BLaER1 treated with 17β-estradiol and CSF1 and Interleukin-3, amounts not matched to agents 10 nM and 100 nM (cell line): ENCODE measurements around the gene COX8C.
A peak's percentile ranks its signal among the peaks of the same experiment; 100 is the strongest.

ENCODE experiments used
- H3K27ac ChIP-seq, 11 experiments: shearing (Covaris generic); formaldehyde crosslinking; 2 replicates each; pipeline ENCODE4 v1.8.1; 2022
- H3K27me3 ChIP-seq, 11 experiments: shearing (Covaris generic); formaldehyde crosslinking; 2 replicates each; pipeline ENCODE4 v1.8.1; 2022
- H3K36me3 ChIP-seq, 11 experiments: shearing (Covaris generic); formaldehyde crosslinking; 2 replicates each; pipeline ENCODE4 v1.8.1; 2022
- H3K4me1 ChIP-seq, 10 experiments: shearing (Covaris generic); formaldehyde crosslinking; 2 replicates each; pipeline ENCODE4 v1.8.1; 2022
- H3K4me2 ChIP-seq, 11 experiments: shearing (Covaris generic); formaldehyde crosslinking; 2 replicates each; pipeline ENCODE4 v1.8.1; 2022
- H3K4me3 ChIP-seq, 10 experiments: shearing (Covaris generic); formaldehyde crosslinking; 2 replicates each; pipeline ENCODE4 v1.8.1; 2022
- H3K9ac ChIP-seq, 11 experiments: shearing (Covaris generic); formaldehyde crosslinking; 2 replicates each; pipeline ENCODE4 v1.8.1; 2022
- H3K9me3 ChIP-seq, 11 experiments: shearing (Covaris generic); formaldehyde crosslinking; replicated peaks in 1 of 11; 2 replicates each; pipeline ENCODE4 v1.8.1; 2022
- H4K20me1 ChIP-seq, 11 experiments: shearing (Covaris generic); formaldehyde crosslinking; 2 replicates each; pipeline ENCODE4 v1.8.1; 2022
- Cebpa-rat ChIP-seq, 11 experiments: shearing (Covaris generic); IDR thresholded peaks; 2 replicates each; pipeline ENCODE4 v1.8.1; 2022

Gene COX8C

DNA sequence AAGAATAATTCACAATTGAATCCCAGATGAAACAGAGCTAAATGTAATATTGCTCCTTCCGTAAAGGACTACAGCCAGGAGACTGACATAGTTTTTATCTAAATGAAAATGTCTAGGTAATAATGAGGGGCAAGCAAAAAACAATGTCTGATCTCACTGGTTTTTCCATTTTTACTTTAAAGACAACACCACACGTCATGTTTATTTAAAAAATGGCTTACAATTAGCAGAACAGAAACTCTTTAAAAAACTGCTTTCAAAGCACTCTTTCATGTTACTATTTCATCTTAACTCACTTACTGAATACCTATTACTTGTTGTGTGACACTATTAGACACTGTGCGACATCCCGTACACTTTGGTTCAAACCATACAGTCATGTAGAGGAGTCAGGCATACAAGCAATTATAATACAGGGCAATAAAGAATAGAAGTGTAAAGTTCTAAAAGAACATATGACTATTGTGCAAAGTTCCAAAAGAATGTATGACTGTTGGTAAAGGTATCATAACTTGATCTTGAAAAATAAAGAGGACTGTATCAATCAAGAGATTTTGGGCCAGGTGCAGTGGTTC lies 23.3 kb upstream of the COX8C start:
- TF ChIP-seq Cebpa-rat (IDR thresholded peaks at IDR 0.05): no peak
- Histone ChIP-seq H3K4me1 (peaks cover 21 to 85% (median 28%) of the 10 kb centered on the region in 10 experiments), H3K9ac (peak overlapping the region in 3 of 11 experiments; percentile 2 to 20 (median 12); a peak in 2 of 22 replicates), H3K27me3 (no peaks in the 10 kb centered on the region), H4K20me1 (peaks cover 68 to 100% (median 93%) of the 10 kb centered on the region in 11 experiments; a peak in 21 of 22 replicates), H3K36me3 (peaks cover 21 to 49% (median 34%) of the 10 kb centered on the region in 11 experiments; a peak in 20 of 22 replicates), H3K27ac (peak overlapping the region in 5 of 11 experiments; percentile 14 to 75 (median 66); a peak in 8 of 22 replicates), H3K4me3 (no peak overlapping the region), H3K4me2 (peak overlapping the region in 3 of 11 experiments; percentile 38 to 63 (median 61); a peak in 6 of 22 replicates), H3K9me3 (0 out of 22 replicates have a peak, but pooled peaks cover 0 to 2% (median 0%) of the 10 kb centered on the region in 11 experiments)

DNA sequence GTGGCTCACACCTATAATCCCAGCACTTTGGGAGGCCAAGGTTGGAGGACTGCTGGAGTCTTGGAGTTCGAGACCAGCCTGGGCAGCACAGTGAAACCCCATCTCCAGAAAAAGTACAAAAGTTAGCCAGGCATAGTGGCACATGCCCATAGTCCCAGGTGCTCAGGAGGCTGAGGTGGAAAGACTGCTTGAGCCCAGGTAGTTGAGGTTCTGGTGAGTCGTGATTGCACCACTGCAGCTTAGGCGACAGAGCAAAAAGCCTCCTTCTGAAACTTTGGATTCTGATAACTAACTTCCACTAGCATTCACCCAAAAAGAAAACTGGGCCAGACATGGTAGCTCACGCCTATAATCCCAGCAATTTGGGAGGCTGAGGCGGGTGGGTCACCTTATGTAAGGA lies 20.8 kb upstream of the COX8C start:
- Histone ChIP-seq H3K9ac (no peak overlapping the region), H3K9me3 (0 out of 22 replicates have a peak, but pooled peaks cover 0 to 5% (median 0%) of the 10 kb centered on the region in 11 experiments), H3K27ac (no peak overlapping the region), H3K4me3 (no peak overlapping the region), H3K36me3 (peaks cover 22 to 58% (median 34%) of the 10 kb centered on the region in 11 experiments; a peak in 20 of 22 replicates), H3K27me3 (no peaks in the 10 kb centered on the region), H3K4me2 (peak overlapping the region in 2 of 11 experiments; percentile 16 to 54; a peak in 3 of 22 replicates), H4K20me1 (peaks cover 68 to 100% (median 94%) of the 10 kb centered on the region in 11 experiments; a peak in 20 of 22 replicates), H3K4me1 (peaks cover 14 to 82% (median 19%) of the 10 kb centered on the region in 10 experiments)
- TF ChIP-seq Cebpa-rat (IDR thresholded peaks at IDR 0.05): no peak

DNA sequence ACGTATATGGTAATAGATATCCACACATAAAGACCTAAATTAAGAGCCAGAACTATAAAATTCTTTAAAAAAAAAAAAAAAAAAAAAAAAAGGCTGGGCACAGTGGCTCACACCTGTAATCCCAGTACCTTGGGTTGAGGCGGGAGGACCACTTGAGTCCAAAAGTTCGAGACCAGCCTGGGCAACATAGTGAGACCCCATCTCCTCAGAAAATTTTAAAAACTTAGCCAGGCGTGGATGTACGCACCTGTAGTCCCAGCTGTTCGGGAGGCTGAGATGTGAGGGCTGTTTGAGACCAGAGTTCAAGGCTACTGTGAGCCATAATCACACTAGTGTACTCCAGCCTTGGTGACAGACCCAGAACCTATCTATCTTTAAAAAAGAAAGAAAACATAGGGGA lies 18.4 kb upstream of the COX8C start:
- Histone ChIP-seq H3K27me3 (no peaks in the 10 kb centered on the region), H3K27ac (no peak overlapping the region), H3K36me3 (peaks cover 13 to 35% (median 22%) of the 10 kb centered on the region in 11 experiments; a peak in 18 of 22 replicates), H4K20me1 (peaks cover 66 to 90% (median 82%) of the 10 kb centered on the region in 11 experiments; a peak in 20 of 22 replicates), H3K4me2 (no peak overlapping the region), H3K4me1 (peaks cover 20 to 69% (median 26%) of the 10 kb centered on the region in 10 experiments), H3K9ac (no peak overlapping the region), H3K9me3 (0 out of 22 replicates have a peak, but pooled peaks cover 0 to 5% (median 0%) of the 10 kb centered on the region in 11 experiments), H3K4me3 (no peak overlapping the region)
- TF ChIP-seq Cebpa-rat (IDR thresholded peaks at IDR 0.05): no peak

DNA sequence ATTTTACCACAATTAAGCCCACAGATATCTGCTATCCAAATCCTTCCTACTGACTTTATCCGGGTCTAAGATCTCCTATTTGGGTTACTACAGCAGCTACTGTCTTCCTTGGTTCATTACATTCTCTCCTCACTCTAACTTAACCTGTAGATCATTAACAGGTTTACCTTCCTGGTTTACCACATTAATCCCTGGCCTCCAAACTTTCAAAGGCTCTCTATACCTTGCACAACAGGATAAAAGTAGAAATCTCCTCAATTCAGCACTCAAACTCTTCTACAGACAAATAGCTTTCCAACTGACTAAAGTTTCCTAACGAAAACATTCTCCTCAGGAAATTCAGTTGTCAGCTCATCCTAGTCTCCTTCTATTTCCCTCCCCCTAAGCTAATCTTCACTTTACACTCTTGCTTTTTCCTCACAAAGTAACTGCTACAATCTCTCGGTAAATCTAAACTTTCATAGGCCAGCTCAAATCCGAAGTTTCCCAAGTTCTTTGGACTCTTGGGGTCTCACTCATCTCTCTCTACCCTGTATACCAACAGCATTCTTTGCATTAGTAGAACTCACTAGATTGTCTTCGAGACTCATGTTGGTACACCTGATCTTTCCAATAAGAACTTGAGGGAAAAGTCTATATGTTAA lies 16.9 kb upstream of the COX8C start:
- Histone ChIP-seq H3K36me3 (peaks cover 0 to 22% (median 7%) of the 10 kb centered on the region in 11 experiments; a peak in 14 of 22 replicates), H4K20me1 (peaks cover 53 to 75% (median 66%) of the 10 kb centered on the region in 11 experiments; a peak in 20 of 22 replicates), H3K9me3 (peaks cover 0 to 5% (median 0%) of the 10 kb centered on the region in 11 experiments; a peak in 1 of 22 replicates), H3K4me2 (peak overlapping the region; percentile 81 to 95 (median 88); a peak in 19 of 22 replicates), H3K27me3 (no peaks in the 10 kb centered on the region), H3K4me1 (peaks cover 28 to 65% (median 33%) of the 10 kb centered on the region in 10 experiments), H3K27ac (peak overlapping the region in 1 of 11 experiments; percentile 11; a peak in 1 of 22 replicates), H3K9ac (peak overlapping the region in 4 of 11 experiments; percentile 6 to 100 (median 96); a peak in 5 of 22 replicates), H3K4me3 (peak overlapping the region in 1 of 10 experiments; percentile 77; a peak in 1 of 20 replicates)
- no peak for TF ChIP-seq Cebpa-rat (IDR thresholded peaks at IDR 0.05)

GRCh38 chr14:93330609-93331000 lies 16.4 kb upstream of the COX8C start:
- H3K4me1 ChIP-seq: peaks cover 28 to 60% (median 33%) of the 10 kb centered on the region in 10 experiments
- H3K27me3 ChIP-seq: no peaks in the 10 kb centered on the region
- H3K4me3 ChIP-seq: peak overlapping the region in 4 of 10 experiments; percentile 77 to 94 (median 92); a peak in 6 of 20 replicates
- H3K27ac ChIP-seq: peak overlapping the region in 2 of 11 experiments; percentile 98 to 99; a peak in 2 of 22 replicates
- H3K9me3 ChIP-seq: peaks cover 0 to 5% (median 2%) of the 10 kb centered on the region in 11 experiments; a peak in 5 of 22 replicates
- peak overlapping the region; percentile 81 to 95 (median 88) for H3K4me2 ChIP-seq
- no peak for TF ChIP-seq Cebpa-rat (IDR thresholded peaks at IDR 0.05)
- H4K20me1 ChIP-seq: peaks cover 48 to 70% (median 61%) of the 10 kb centered on the region in 11 experiments; a peak in 20 of 22 replicates
- H3K9ac ChIP-seq: peak overlapping the region in 7 of 11 experiments; percentile 93 to 100 (median 98); a peak in 10 of 22 replicates
- peaks cover 0 to 18% (median 3%) of the 10 kb centered on the region in 11 experiments; a peak in 8 of 22 replicates for H3K36me3 ChIP-seq

DNA sequence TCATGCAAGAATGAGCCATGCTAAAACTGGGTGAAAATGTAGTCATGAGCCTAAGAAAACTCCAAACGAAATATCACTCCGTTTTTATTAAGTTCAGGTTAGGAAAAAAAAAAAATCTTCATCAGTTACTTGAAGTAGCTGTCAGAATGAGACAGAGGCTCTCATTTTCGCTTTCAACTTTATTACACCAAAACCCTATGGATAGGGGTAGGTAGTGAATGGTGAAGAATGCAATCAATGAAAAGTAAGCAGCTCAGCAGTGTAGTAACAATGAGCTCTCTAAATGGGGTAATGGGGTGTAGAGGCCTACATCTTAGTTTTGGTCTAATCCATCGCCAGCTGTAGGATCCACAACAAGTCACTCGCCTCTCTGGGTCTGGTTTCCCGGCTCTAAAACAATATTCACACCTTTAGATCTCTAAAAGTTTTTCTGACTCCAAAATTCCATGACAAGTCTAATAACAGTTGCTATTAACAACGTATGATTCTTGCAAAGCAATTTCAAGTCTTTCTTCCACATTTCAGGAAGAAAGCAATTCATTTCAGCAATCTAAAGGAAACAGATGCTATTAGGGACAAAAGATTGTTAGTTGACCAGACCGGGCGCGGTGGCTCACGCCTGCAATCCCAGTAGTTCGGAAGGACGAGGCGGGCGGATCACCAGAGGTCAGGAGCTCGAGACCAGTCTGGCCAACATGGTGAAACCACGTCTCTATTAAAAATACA lies 15.8 kb upstream of the COX8C start:
- Histone ChIP-seq H3K4me2 (peak overlapping the region; percentile 81 to 95 (median 88)), H3K9me3 (peaks cover 0 to 10% (median 7%) of the 10 kb centered on the region in 11 experiments; a peak in 15 of 22 replicates), H3K9ac (peak overlapping the region; percentile 93 to 100 (median 96); a peak in 21 of 22 replicates), H4K20me1 (peaks cover 42 to 64% (median 57%) of the 10 kb centered on the region in 11 experiments; a peak in 20 of 22 replicates), H3K36me3 (peaks cover 0 to 16% (median 3%) of the 10 kb centered on the region in 11 experiments; a peak in 8 of 22 replicates), H3K27me3 (no peaks in the 10 kb centered on the region), H3K4me3 (peak overlapping the region; percentile 77 to 96 (median 92)), H3K4me1 (peaks cover 28 to 55% (median 33%) of the 10 kb centered on the region in 10 experiments), H3K27ac (peak overlapping the region; percentile 89 to 99 (median 93); a peak in 18 of 22 replicates)
- no peak for TF ChIP-seq Cebpa-rat (IDR thresholded peaks at IDR 0.05)

DNA sequence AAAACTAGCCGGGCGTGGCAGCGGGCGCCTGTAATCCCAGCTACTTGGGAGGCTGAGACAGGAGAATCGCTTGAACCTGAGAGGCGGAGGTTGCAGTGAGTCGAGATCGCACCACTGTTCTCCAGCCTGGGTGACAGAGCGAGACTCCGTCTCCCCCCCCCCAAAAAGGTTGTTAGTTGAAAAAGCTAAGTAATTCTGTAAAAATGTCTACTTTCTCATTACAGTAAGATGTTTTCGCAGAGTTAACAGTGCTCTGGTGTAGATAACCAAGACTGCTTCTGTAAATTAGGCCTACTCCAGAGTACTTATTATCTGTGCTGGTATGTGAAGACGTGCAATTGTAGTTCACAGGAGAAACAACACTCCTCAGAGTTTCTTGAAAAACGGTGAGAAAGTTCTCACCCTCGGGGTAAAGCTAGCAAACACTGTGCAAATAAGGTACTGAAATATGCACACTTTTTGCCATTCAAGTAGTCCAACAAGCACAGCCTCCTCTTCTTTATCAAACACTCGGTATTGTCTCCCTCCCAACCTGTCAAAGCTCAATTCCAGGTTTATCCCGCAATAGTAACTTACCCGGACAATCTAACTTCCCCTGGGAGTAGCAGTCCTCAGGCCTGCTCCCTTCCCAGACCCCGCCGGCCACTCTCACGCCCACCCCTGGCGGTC lies 15.1 kb upstream of the COX8C start:
- peak overlapping the region; percentile 93 to 100 (median 96) for H3K9ac ChIP-seq
- H3K4me2 ChIP-seq: peak overlapping the region; percentile 81 to 95 (median 88)
- peak overlapping the region; percentile 77 to 96 (median 92) for H3K4me3 ChIP-seq
- H3K9me3 ChIP-seq: peaks cover 4 to 17% (median 14%) of the 10 kb centered on the region in 11 experiments
- H3K4me1 ChIP-seq: peaks cover 28 to 48% (median 32%) of the 10 kb centered on the region in 10 experiments
- H4K20me1 ChIP-seq: peaks cover 35 to 57% (median 50%) of the 10 kb centered on the region in 11 experiments; a peak in 20 of 22 replicates
- peaks cover 0 to 16% (median 3%) of the 10 kb centered on the region in 11 experiments; a peak in 8 of 22 replicates for H3K36me3 ChIP-seq
- no peak for TF ChIP-seq Cebpa-rat (IDR thresholded peaks at IDR 0.05)
- no peaks in the 10 kb centered on the region for H3K27me3 ChIP-seq
- peak overlapping the region; percentile 89 to 99 (median 93) for H3K27ac ChIP-seq
